A549 (cell line): Measurements from ENCODE around the gene RASL11B. TPM values are rescaled to one million over a fixed set of nuclear protein-coding genes. Genes with fewer than 3 reads are reported as not detected.

Experiments used
- ATAC-seq, 2 experiments: fragments of 200-7000 bp in 1 of 2; fragments of >200 bp in 1 of 2; cut with Nextera tagmentation in 1 of 2; cut with Tn5 transposase in 1 of 2; 3 replicates each; pipeline versions ENCODE4 v1.8.0 to v1.9.1; 2018 to 2020; ENCODE audit warnings: mild to moderate bottlenecking in 1 of 2, moderate library complexity in 1 of 2
- CTCF ChIA-PET: fragments of 300-600 bp; sonication (Branson Sonifier 250); formaldehyde crosslinking; extraction: SDS; loops from one replicate; lab custom pipeline; 2021; ENCODE audit warnings: antibody characterized with exemption, inconsistent platforms; lab: Yijun Ruan, JAX
- POLR2A ChIA-PET: fragments of 350-600 bp; formaldehyde crosslinking; extraction: SDS; loops from one replicate; lab custom pipeline; 2021; ENCODE audit warnings: antibody characterized with exemption, inconsistent platforms; lab: Yijun Ruan, JAX
- DNase-seq, 2 experiments: peaks; one replicate each; pipeline versions ENCODE4 v3.0.0 to v3.0.0-alpha.2; 2011 to 2016; ENCODE audit warnings: low read depth in 1 of 2, low spot score in 1 of 2
- FAIRE-seq: peaks from 2 replicates; lab custom pipeline; 2011; peaks lifted over from hg19 to GRCh38; lab: Jason Lieb, UNC
- H3K27ac ChIP-seq, 2 experiments: fragments of >200 bp; sonication (Bioruptor Twin); formaldehyde crosslinking; 3 replicates each; pipeline ENCODE4 v1.5.1; 2016 to 2017
- H3K4me1 ChIP-seq: fragments of >200 bp; sonication (Bioruptor Twin); formaldehyde crosslinking; 3 replicates; pipeline ENCODE4 v1.6.1; 2016
- H3K4me2 ChIP-seq: fragments of >200 bp; sonication (Bioruptor Twin); formaldehyde crosslinking; 3 replicates; pipeline ENCODE4 v1.6.1; 2016
- H3K4me3 ChIP-seq: fragments of >200 bp; sonication (Bioruptor Twin); formaldehyde crosslinking; 3 replicates; pipeline ENCODE4 v1.5.1; 2016
- H3K9me3 ChIP-seq: fragments of >200 bp; sonication (Bioruptor Twin); formaldehyde crosslinking; 3 replicates; pipeline ENCODE4 v1.6.1; 2016
- CHD2 ChIP-seq: fragments of 150-350 bp; IDR thresholded peaks from 2 replicates; pipeline ENCODE4 v1.6.1; 2014; ENCODE audit warnings: low read length; ENCODE audit not compliant: partially characterized antibody
- EP300 ChIP-seq, 2 experiments: fragments of >200 bp; sonication (Bioruptor Twin); formaldehyde crosslinking; IDR thresholded peaks; 2 replicates in 1 of 2; 3 replicates in 1 of 2; pipeline ENCODE4 v1.6.1; 2016 to 2017
- GATA3 ChIP-seq: IDR thresholded peaks from 2 replicates; pipeline ENCODE4 v1.6.1; 2012; ENCODE audit warnings: borderline replicate concordance
- HEYL ChIP-seq: fragments of 250-450 bp; sonication (Bioruptor Pico); IDR thresholded peaks from 2 replicates; pipeline ENCODE4 v1.8.0; 2021; ENCODE audit warnings: mild to moderate bottlenecking, moderate library complexity
- HOXB5 ChIP-seq: fragments of 250-450 bp; sonication (Bioruptor Pico); IDR thresholded peaks from 2 replicates; pipeline ENCODE4 v1.5.0; 2020; ENCODE audit warnings: mild to moderate bottlenecking, moderate library complexity
- KDM1A ChIP-seq: fragments of 200-600 bp; sonication (generic); IDR thresholded peaks from 2 replicates; pipeline ENCODE4 v1.6.1; 2016; ENCODE audit warnings: low read depth, mild to moderate bottlenecking
- MYC ChIP-seq: IDR thresholded peaks from 2 replicates; pipeline ENCODE4 v1.6.1; 2012; ENCODE audit warnings: mild to moderate bottlenecking, inconsistent platforms, low read length, improper control_type of control experiment, borderline replicate concordance
- NFE2L2 ChIP-seq: fragments of 150-350 bp; conservative IDR thresholded peaks from 2 replicates; pipeline ENCODE4 v1.6.1; 2014; ENCODE audit warnings: low read length
- POLR2A ChIP-seq: IDR thresholded peaks from 2 replicates; pipeline ENCODE4 v1.6.1; 2012; ENCODE audit warnings: mild to moderate bottlenecking, low read length
- RNF2 ChIP-seq: fragments of 200-600 bp; sonication (generic); IDR thresholded peaks from 2 replicates; pipeline ENCODE4 v1.6.1; 2016; ENCODE audit warnings: low read depth, mild to moderate bottlenecking, antibody characterized with exemption, moderate library complexity, borderline replicate concordance
- ZC3H11A ChIP-seq: fragments of 450-650 bp; IDR thresholded peaks from 2 replicates; pipeline ENCODE4 v1.6.1; 2014; ENCODE audit warnings: antibody characterized with exemption, mild to moderate bottlenecking
- ZNF302 ChIP-seq: fragments of 250-450 bp; sonication (Bioruptor Pico); IDR thresholded peaks from 2 replicates; pipeline ENCODE4 v1.9.0; 2021; ENCODE audit warnings: inconsistent platforms, mild to moderate bottlenecking, moderate library complexity
- WGBS: methylation state at CpG from one replicate; pipeline ENCODE4 v1.1.6; 2017; ENCODE audit errors: missing lambda C conversion rate; 5-methylcytosine and 5-hydroxymethylcytosine counted together
- polyA plus RNA-seq, 4 experiments: library from polyadenylated mRNA; depleted of rRNA in 3 of 4; stranded (reverse); fragments of >200 nt; fragmentation: RNase III in 1 of 4; extraction: RNeasy Plus Mini Kit Qiagen cat#74134 plus additional on column Dnase treatment in 1 of 4; gene quantifications; 2 replicates in 3 of 4; 3 replicates in 1 of 4; pipeline ENCODE4 v1.2.3, GENCODE V29; 2011 to 2017
- TF ChIP-seq, protein P1 (sequence below): fragments of 250-450 bp; sonication (Bioruptor Pico); IDR thresholded peaks from 2 replicates; pipeline ENCODE4 v1.5.0; 2021; ENCODE audit warnings: mild to moderate bottlenecking, moderate library complexity, borderline replicate concordance
- TF ChIP-seq, protein P2 (sequence below): fragments of 150-350 bp; IDR thresholded peaks from 2 replicates; pipeline ENCODE4 v1.6.1; 2014; ENCODE audit warnings: low read depth, mild to moderate bottlenecking, low read length

The RASL11B gene
- polyA plus RNA-seq, 2 of the 4 experiments (the other 2 are of a cell fraction), result 0.04 to 0.05 TPM

DNA sequence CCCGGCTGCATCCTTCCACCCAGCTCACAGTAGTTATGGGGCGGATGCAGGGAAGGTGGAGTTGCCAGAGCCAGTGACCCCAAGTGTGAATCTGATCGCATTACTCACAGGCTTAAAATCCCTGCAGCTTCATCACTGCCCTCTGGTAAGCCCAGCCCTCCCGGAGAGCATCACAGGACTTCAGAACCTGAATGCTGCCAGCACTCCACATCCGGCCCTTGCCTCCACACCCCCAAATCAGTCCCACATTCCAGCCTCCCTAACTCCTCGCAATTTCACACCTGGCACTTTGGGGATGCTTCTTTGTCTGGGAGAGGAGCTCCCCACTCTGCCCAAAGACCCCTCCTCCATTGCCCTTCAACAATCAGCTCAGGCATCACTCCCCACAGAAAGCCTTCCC lies 15.6 kb downstream of the RASL11B start:
- no peak overlapping the region for H3K4me2 ChIP-seq
- FAIRE-seq, result no peak
- CTCF ChIA-PET, result no interaction called here
- TF ChIP-seq KDM1A, result no peak
- TF ChIP-seq, all 56 proteins: peak for 0
- POLR2A ChIA-PET, result no interaction called here
- Histone ChIP-seq H3K4me1 (no peaks in the 10 kb centered on the region), H3K27ac (no peak overlapping the region), H3K9me3 (no peaks in the 10 kb centered on the region), H3K4me3 (no peak overlapping the region)
- 81% methylated on average over 6 of the region's 6 CpGs for WGBS
- no peak for DNase-seq
- ATAC-seq, result no peak

DNA sequence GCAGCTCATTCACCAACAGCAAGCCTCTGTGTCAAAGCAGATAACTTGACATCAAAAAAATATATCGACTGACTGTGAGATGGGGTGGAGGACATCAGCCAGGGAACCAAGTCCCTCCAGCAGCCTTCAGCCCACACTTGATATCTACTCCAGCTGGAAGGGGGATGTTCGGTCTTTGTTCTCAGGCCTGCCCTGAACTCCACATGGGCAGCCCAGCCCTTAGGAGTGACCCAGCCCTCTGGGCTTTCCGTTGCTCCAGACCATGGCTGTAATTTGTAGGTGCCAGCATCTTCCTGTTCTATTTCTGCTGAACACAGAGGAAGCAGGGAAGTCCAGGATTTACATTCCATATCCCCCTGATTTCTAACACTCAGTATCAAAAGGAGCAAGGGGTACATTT lies 17.4 kb downstream of the RASL11B start:
- H3K9me3 ChIP-seq, result no peaks in the 10 kb centered on the region
- WGBS, result 74% methylated on average over 3 of the region's 3 CpGs
- DNase-seq, result no peak
- H3K4me3 ChIP-seq, result no peak overlapping the region
- FAIRE-seq, result no peak
- no peak overlapping the region for H3K4me2 ChIP-seq
- no peak for TF ChIP-seq KDM1A
- no peak for TF ChIP-seq HOXB5 (CRISPR knock-in tag)
- TF ChIP-seq CHD2, result no peak
- no peak for TF ChIP-seq RNF2
- no peak for TF ChIP-seq GATA3
- TF ChIP-seq, protein P1, sequence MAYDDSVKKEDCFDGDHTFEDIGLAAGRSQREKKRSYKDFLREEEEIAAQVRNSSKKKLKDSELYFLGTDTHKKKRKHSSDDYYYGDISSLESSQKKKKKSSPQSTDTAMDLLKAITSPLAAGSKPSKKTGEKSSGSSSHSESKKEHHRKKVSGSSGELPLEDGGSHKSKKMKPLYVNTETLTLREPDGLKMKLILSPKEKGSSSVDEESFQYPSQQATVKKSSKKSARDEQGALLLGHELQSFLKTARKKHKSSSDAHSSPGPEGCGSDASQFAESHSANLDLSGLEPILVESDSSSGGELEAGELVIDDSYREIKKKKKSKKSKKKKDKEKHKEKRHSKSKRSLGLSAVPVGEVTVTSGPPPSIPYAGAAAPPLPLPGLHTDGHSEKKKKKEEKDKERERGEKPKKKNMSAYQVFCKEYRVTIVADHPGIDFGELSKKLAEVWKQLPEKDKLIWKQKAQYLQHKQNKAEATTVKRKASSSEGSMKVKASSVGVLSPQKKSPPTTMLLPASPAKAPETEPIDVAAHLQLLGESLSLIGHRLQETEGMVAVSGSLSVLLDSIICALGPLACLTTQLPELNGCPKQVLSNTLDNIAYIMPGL, result no peak
- ChIA-PET POLR2A (no interaction called here), CTCF (no interaction called here)
- no peak overlapping the region for H3K27ac ChIP-seq
- H3K4me1 ChIP-seq, result no peaks in the 10 kb centered on the region
- ATAC-seq, result no peak

DNA sequence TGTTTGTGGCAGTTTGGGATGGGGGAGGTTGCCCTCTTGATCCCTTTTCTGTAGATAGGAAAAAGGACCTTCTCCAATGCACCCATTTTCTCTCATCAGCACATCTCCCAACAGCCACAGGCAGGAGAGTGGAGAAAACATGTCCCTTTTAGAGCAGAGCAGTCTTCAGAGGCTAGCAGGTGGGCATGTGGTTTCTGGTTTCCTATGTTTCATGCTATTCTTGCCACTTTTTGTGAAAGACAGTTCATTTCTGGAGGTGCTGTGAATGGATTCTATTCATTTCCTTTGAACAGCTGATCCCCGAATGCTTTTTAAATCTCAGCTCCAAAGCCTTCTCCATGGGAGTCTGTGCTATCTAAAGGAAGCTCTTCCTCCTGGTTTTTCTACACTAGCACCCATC lies 18.9 kb downstream of the RASL11B start:
- TF ChIP-seq POLR2A (no peak), ZC3H11A (no peak), MYC (no peak)
- no peak for FAIRE-seq
- Histone ChIP-seq H3K9me3 (no peaks in the 10 kb centered on the region), H3K4me1 (no peaks in the 10 kb centered on the region), H3K4me2 (no peak overlapping the region), H3K27ac (no peak overlapping the region), H3K4me3 (no peak overlapping the region)
- POLR2A ChIA-PET, result no interaction called here
- no peak for DNase-seq
- WGBS, result 100% methylated on average over 1 of the region's 1 CpG
- CTCF ChIA-PET, result interaction anchor here (0.7 kb wide), 1 partner anchor 241 kb away, joined by 3 read pairs; no protein-coding TSS in a partner anchor
- ATAC-seq, result no peak

DNA sequence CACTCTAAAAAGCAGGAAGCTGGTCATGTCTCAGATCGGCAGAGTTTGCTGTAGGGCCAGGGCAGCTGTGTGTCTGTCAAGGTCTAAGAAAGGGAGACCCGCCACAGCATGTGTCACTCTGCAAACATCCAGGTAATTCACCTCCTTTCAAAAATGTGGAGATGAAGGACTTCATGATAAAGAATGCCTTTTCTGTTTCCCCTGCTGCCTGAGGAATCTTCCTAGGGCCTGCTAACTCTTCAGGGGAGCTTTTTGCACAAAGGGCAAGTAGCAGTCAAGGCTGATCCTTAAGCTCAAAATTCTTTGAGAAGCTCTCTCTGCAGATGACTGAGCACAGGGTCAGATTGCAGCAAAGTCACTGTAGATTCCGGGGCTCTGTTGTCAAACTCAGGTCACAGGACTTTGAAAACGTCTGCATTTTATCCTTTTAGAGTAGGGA lies 21.1 kb downstream of the RASL11B start:
- FAIRE-seq (no peak), ATAC-seq (no peak), DNase-seq (no peak)
- Histone ChIP-seq H3K27ac (no peak overlapping the region), H3K4me3 (no peak overlapping the region), H3K9me3 (no peaks in the 10 kb centered on the region), H3K4me1 (no peaks in the 10 kb centered on the region), H3K4me2 (no peak overlapping the region)
- WGBS, result 80% methylated on average over 4 of the region's 4 CpGs
- ChIA-PET CTCF (no interaction called here), POLR2A (no interaction called here)
- no peak for TF ChIP-seq EP300 (IDR thresholded peaks at IDR 0.05)
- TF ChIP-seq HEYL (CRISPR knock-in tag), result no peak
- TF ChIP-seq ZNF302 (CRISPR knock-in tag), result no peak
- no peak for TF ChIP-seq NFE2L2
- TF ChIP-seq, protein P2, sequence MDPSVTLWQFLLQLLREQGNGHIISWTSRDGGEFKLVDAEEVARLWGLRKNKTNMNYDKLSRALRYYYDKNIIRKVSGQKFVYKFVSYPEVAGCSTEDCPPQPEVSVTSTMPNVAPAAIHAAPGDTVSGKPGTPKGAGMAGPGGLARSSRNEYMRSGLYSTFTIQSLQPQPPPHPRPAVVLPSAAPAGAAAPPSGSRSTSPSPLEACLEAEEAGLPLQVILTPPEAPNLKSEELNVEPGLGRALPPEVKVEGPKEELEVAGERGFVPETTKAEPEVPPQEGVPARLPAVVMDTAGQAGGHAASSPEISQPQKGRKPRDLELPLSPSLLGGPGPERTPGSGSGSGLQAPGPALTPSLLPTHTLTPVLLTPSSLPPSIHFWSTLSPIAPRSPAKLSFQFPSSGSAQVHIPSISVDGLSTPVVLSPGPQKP, result no peak
